ENCODE measurements around the gene SCTR.

SCTR gene

GRCh38 chr2:119441376-119442225 is 82.7 kb downstream of the SCTR start:
- no peak for DNase-seq

DNA sequence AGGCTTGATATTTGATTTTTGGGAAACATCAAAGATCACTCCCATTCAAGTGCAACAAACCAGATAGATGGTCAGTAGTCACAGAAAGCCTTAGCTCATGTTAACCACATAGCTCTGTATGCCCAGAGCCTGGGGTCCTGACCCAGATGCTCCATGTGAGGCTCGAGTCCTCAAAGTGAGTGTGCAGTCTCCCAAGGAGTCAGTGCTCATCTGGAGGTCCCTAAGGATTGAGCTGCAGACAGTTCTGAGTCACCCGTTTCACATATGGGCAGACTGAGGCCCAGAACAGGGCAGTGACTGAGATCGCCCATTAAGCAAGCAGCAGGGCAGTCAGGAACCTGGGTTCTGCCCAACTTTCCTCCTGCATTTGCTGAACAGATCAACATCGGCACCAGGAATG is 83.4 kb downstream of the SCTR start:
- DNase-seq, result no peak

- no peak for DNase-seq
These were observed 83.8 kb downstream of the SCTR start for GRCh38 chr2:119440501-119440870.

GRCh38 chr2:119439574-119440500 is 84.4 kb downstream of the SCTR start:
- no peak for DNase-seq

- no peak for DNase-seq
These were observed 85.5 kb downstream of the SCTR start for GRCh38 chr2:119438726-119439284.

DNA sequence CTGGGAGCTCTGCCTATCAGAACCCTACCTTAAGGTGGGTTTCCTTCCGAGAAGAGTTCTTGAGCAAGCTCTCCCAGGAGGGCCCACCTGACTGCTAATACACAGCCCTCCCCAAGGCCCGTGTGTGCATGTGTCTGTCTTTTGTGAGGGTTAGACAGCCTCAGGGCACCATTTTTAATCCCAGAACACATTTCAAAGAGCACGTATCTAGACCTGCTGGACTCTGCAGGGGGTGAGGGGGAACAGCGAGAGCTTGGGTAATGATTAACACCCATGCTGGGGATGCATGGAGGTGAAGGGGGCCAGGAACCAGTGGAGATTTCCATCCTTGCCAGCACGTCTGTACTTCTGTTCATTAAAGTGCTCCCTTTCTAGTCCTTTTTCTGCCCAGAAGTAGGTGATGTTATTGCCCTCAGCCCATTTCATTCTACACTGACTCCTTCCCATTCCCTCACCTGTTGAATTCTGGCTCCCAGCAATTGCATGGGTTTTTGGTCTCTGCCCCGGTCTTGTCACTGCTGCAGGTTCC is 86.1 kb downstream of the SCTR start:
- no peak for DNase-seq

DNA sequence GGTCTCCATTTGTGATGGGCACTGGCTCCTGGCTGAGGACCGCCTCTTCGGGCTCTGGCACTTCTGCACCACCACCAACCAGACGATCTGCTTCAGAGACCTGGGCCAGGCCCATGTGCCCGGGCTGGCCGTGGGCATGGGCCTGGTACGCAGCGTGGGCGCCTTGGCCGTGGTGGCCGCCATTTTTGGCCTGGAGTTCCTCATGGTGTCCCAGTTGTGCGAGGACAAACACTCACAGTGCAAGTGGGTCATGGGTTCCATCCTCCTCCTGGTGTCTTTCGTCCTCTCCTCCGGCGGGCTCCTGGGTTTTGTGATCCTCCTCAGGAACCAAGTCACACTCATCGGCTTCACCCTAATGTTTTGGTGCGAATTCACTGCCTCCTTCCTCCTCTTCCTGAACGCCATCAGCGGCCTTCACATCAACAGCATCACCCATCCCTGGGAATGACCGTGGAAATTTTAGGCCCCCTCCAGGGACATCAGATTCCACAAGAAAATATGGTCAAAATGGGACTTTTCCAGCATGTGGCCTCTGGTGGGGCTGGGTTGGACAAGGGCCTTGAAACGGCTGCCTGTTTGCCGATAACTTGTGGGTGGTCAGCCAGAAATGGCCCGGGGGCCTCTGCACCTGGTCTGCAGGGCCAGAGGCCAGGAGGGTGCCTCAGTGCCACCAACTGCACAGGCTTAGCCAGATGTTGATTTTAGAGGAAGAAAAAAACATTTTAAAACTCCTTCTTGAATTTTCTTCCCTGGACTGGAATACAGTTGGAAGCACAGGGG is 87.1 kb downstream of the SCTR start:
- no peak for DNase-seq

DNA sequence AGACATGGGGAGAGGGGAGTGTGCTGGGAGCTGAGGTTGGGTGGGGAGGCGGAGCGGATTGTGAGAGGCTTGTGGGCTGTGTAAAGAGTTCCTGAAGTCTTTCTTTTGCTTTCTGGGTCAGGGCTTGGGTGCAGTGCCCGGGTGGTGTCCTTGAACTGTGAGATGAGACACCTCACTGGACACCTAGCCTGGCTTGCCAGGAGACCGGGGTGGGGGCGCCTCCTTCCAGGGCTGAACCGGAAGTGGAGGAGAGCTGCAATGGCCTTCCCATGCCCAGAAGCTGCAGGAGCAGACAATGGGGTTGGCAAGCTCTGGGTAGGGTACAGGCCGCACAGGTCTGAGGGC is 88.4 kb downstream of the SCTR start:
- no peak for DNase-seq

DNA sequence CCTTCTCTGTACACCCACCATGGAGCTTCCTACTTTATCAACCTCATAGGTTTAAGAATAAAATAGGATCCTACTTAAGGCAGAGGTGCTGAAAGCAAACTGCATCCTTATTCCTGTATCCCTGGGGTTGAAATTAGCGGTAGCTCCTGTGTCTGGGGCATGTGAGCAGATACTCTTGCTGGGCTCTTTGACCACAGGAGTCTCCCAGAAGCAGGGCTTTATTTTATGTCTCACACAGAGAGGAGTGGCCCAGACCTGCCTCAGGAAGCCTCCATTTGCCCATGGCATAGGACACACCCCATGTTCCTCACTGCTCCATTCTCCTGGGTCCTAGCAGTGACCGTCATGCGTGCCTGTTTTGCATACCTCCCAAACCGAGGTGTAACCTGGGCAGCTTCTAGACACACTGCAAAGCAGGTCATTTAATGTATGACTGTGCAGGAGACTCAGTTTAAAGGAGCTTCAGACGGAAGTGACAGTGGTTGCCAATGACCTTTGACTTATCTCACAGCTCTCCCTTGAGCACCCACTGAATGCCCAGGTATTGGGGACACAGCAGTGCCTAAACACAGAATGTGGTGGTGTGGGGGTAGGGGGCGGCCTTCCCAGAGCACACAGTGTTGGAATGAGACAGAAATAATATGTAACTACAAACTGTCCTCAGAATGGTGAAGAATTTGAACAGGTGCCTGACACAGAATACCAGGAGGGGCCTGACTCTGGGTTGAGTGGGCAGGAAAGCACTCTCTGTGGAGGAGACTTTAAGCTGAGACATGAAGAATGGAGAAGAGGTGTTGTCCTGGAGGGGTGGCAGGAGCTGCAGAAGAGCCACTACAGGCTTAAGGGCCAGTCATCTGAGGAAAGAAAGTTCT is 89.0 kb downstream of the SCTR start:
- DNase-seq, result no peak

DNA sequence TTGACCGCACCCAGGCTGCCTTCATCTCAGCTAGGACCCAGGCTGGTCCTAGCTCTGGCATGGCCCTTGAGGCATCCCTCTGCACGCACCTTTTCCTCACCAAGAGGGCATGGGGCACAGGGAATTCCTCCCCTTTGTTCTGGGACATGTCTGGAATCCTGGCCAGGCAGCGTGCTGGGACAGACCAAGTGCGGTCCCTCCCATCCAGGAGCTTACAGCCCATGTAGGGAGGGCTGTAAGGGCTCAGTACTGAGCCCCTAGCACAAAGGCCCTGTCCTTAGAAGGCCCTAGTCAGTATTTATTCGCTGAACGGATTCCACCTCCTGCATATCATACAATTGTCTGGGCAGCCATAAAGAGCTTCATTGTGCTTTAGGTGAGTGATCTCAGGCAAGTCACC is 89.6 kb downstream of the SCTR start:
- no peak for DNase-seq

DNA sequence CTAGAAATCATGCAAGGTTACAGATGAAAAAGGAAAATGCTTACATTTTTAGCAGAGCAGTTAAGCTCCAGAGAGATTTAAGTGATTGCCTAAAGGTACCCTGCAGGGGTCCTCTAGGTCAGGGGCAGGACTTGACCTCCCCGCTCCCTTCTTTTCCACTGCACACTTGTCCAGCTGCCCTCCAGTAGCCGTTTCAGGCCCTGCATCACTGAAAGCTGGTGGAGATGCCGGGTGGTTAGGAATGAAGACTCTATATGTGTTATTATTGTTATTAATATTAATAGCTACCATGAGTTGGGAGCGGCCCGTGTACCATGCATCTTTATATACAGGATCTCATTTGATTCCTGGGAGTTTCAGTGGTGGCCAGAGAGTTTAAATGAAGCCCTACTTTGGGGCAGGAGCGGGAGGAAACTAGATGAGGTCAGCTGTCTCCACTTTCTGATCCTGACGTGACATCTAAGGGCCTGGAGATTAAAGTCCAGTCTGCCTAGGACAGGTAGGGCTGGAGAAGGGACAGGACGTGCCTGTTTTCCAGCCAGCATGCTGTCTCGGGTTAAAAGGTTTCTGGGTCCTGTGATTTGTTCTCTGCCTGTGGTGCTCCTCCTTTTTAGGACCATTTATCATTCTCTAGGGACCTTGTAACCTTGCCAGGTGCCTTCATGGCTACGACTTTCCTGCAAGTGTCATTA is 90.5 kb downstream of the SCTR start:
- DNase-seq, result no peak

GRCh38 chr2:119432851-119433522 is 91.3 kb downstream of the SCTR start:
- no peak for DNase-seq

DNA sequence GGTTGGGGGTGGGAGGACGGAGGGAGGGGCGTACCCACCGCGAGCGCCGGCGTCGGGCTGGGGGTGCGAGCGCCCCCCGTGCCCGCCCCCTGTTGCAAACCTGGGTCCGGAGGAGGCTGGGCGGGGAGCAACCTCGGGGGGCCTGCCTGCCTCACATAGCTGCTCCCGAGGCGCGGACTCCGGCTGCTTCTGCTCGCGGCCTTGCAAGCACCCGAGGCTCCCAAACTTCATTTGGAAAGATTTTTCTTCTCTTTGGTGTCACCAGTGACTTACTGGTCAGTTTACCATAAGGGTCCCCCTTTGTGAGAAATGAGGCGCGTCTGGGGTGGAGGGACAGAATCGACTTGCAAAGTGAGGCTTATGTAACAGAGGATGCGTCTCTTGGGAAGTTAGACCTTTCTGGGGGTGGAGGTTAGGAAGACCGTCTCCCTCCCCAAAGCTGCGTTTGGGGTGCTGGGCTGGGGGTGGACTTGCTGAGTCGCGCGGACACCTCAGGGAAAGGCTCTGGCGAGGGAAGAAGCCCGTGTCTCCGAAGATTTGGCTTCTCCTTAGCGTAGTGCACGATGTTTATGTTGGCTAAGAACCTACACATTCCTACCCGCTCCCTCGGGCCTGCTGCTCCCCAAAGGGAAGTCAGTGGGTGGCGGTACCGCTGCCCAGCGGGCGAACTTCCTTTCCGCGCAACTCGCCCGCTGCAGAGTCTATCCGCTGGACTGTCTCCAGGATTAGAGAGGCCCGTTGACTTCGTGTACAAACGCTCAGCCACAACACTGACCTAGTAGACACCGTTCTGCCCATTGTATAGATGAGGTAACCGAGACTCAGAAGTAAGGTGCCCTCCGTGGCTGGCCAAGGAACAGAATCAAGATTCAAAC is 92.1 kb downstream of the SCTR start:
- peak in 2 of 14 donors; percentile 20 to 30 for DNase-seq

GRCh38 chr2:119431155-119431975 is 92.9 kb downstream of the SCTR start, which contains the start of gene TMEM37:
TSS of gene TMEM37 (plus strand) at chr2:119431854. CDS start at chr2:119431904, 50 bp downstream.
- DNase-seq, result peak in 3 of 14 donors; percentile 19 to 37 (median 25)

DNA sequence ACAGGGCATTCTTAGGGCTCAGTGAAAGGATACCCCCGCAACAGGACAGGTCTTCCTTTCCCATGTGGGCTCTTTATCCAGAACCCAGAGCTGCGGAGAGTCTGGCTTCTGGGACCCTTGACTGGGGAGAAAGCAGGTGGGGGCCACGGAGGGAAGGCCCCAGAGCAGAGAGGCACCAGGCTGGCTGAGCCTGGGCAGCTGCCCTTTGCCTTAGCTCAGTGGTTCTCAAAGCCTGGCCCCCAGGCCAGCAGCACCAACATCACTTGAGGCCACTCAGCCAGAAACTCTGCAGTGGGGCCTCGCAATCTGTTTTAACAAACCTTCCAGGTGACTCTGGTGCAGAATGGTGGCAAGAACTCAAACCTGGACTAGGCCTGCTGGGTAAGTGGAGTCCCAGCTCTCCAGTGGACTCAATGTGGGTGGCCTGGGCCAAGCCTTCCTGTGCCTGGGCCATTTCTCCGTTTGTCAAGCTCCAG is 94.2 kb downstream of the SCTR start:
- no peak for DNase-seq

DNA sequence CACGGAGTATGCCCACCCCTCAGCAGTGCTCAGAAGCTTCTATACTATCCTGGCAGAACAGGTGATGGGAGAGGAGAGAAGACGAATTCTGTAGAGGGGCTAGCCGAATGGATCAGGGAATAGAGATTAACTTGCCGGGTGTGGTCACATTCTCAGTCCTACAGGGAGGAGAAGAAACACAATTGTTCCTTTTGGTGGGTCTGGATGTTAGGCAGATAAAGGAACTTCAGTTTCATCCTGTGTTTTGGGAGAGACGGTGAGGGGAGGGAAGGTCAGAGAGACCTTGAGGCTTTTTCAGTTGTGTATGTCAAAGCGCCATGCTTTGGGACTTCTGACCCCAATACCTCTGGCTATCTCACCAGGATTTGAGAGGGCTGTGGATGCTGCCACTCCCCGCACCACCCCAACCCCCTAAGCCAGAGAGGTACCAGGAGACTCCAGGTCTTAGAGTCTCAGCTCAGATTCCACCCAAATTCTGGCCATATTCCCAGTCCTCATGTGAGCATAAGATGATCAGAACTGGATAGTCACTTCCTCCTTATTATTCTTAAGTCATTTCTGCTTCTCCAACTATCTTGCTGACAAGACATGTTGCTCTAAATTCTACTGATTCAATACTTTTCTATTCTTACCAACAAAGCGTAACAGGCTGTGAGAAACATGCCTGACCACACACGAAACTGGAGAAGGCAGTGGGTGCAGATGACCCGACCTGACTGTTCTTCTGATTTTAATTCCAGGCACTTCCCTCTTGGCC is 94.9 kb downstream of the SCTR start:
- no peak for DNase-seq

Data from C1 segment of cervical spinal cord (tissue), 14 donors.